T-helper 1 cell (primary cell): ENCODE measurements around the gene ADAM12.
"Not testable (repeated sequence)": the region's sequence is repeated elsewhere in the genome, so short reads cannot be mapped to it uniquely, and the experiment has no call there.

ENCODE experiments used
- DNase-seq, 5 donors: peaks; one replicate each; pipeline ENCODE4 v3.0.0-alpha.2; 2012 to 2020

ADAM12 gene

GRCh38 chr10:126405239-126405775, 17.0 kb upstream of the ADAM12 start:
- no peak for DNase-seq

- DNase-seq: no peak
These were observed 14.7 kb upstream of the ADAM12 start for GRCh38 chr10:126402721-126403695.

- DNase-seq: no peak
These were observed 12.4 kb upstream of the ADAM12 start for GRCh38 chr10:126400641-126401040.

- DNase-seq: no peak
These were observed 10.6 kb upstream of the ADAM12 start for GRCh38 chr10:126398924-126399323.

- no peak for DNase-seq
These were observed 10.1 kb upstream of the ADAM12 start for GRCh38 chr10:126398383-126398743.

GRCh38 chr10:126397640-126398382, 9.5 kb upstream of the ADAM12 start:
- DNase-seq: no peak

- DNase-seq: no peak
These were observed 8.9 kb upstream of the ADAM12 start for GRCh38 chr10:126397156-126397555.

GRCh38 chr10:126394948-126395347, 6.7 kb upstream of the ADAM12 start:
- DNase-seq: no peak

- DNase-seq: no peak
These were observed 4.8 kb upstream of the ADAM12 start for GRCh38 chr10:126393076-126393475.

GRCh38 chr10:126392469-126392868, 4.2 kb upstream of the ADAM12 start:
- DNase-seq: no peak

GRCh38 chr10:126392068-126392467, 3.8 kb upstream of the ADAM12 start:
- no peak for DNase-seq

GRCh38 chr10:126391192-126391885, 3.1 kb upstream of the ADAM12 start:
- no peak for DNase-seq

GRCh38 chr10:126390324-126390723, 2.0 kb upstream of the ADAM12 start:
- no peak for DNase-seq

- no peak for DNase-seq
These were observed 996 bp downstream of the ADAM12 start for GRCh38 chr10:126387041-126387921.

- no peak for DNase-seq
These were observed 3.9 kb downstream of the ADAM12 start for GRCh38 chr10:126384269-126384873.

- DNase-seq: no peak
These were observed 7.8 kb downstream of the ADAM12 start for GRCh38 chr10:126380352-126381076.

- not testable (repeated sequence) for DNase-seq
These were observed 9.1 kb downstream of the ADAM12 start for GRCh38 chr10:126379166-126379565.

- no peak for DNase-seq
These were observed 11.3 kb downstream of the ADAM12 start for GRCh38 chr10:126376956-126377355.

- DNase-seq: no peak
These were observed 12.2 kb downstream of the ADAM12 start for GRCh38 chr10:126375926-126376554.

GRCh38 chr10:126375299-126375698, 13.0 kb downstream of the ADAM12 start:
- DNase-seq: no peak
